SIG-M5 treated with dmso at 0.1 percent for 504 hours (cell line): Measurements from ENCODE around the gene TSFM.
A peak's percentile ranks its signal among the peaks of the same experiment; 100 is the strongest.

Experiments
- DNase-seq: peaks from one replicate; lab custom pipeline; 2025; ENCODE audit not compliant: unreplicated experiment; lab: John Stamatoyannopoulos, UW

Gene TSFM

GRCh38 chr12:57782608-57783465, at the start of gene TSFM:
Gene TSFM (plus strand): TSS chr12:57782787. CDS start chr12:57782802, 15 bp downstream.
- DNase-seq: peak; percentile 97

- DNase-seq: no peak
Observed at GRCh38 chr12:57733928-57734327, 48.7 kb upstream of the TSFM start.

- no peak for DNase-seq
Observed at GRCh38 chr12:57734591-57734990, 48.0 kb upstream of the TSFM start.

GRCh38 chr12:57735198-57735855, 47.3 kb upstream of the TSFM start:
- DNase-seq: no peak

- DNase-seq: no peak
Observed at GRCh38 chr12:57735952-57736740, 46.4 kb upstream of the TSFM start.

- no peak for DNase-seq
Observed at GRCh38 chr12:57736741-57737466, 45.7 kb upstream of the TSFM start.

- no peak for DNase-seq
Observed at GRCh38 chr12:57737467-57738460, 44.8 kb upstream of the TSFM start.

- DNase-seq: no peak
Observed at GRCh38 chr12:57738661-57739237, 43.8 kb upstream of the TSFM start, which contains the start of gene AGAP2. Gene AGAP2 (minus strand): TSS chr12:57738742. CDS start chr12:57738246, 496 bp downstream.

- DNase-seq: no peak
Observed at GRCh38 chr12:57739387-57739786, 43.2 kb upstream of the TSFM start.

GRCh38 chr12:57739914-57740538, 42.6 kb upstream of the TSFM start:
- no peak for DNase-seq

- DNase-seq: peak; percentile 81
Observed at GRCh38 chr12:57740656-57741412, 41.8 kb upstream of the TSFM start.

- no peak for DNase-seq
Observed at GRCh38 chr12:57741413-57741789, 41.2 kb upstream of the TSFM start.

- DNase-seq: peak; percentile 80
Observed at GRCh38 chr12:57741844-57742738, 40.5 kb upstream of the TSFM start.

GRCh38 chr12:57743769-57744168, 38.8 kb upstream of the TSFM start:
- no peak for DNase-seq

GRCh38 chr12:57744194-57744776, 38.3 kb upstream of the TSFM start:
- peak; percentile 58 for DNase-seq

- DNase-seq: peak; percentile 100
Observed at GRCh38 chr12:57744777-57745484, 37.7 kb upstream of the TSFM start, which contains the start of gene TSPAN31. Gene TSPAN31 (plus strand): TSS chr12:57745039. CDS start chr12:57745155, 116 bp downstream.
